Neural crest cell (in vitro differentiated cells): Measurements from ENCODE around the gene ADTRP. TPM values are rescaled to one million over a fixed set of nuclear protein-coding genes. Genes with fewer than 3 reads are reported as not detected.
A peak's percentile ranks its signal among the peaks of the same experiment; 100 is the strongest.

ENCODE experiments used
- DNase-seq: peaks from one replicate; pipeline ENCODE4 v3.0.0; 2021; ENCODE audit warnings: low read depth, mixed read lengths, low spot score
- H3K27ac Mint-ChIP-seq: one replicate; pipeline ENCODE4 v1.8.0; 2021; ENCODE audit warnings: mild to moderate bottlenecking, mixed read lengths; ENCODE audit not compliant: unreplicated experiment
- H3K27me3 Mint-ChIP-seq: 2 replicates; pipeline ENCODE4 v1.8.0; 2021; ENCODE audit warnings: low read depth, mild to moderate bottlenecking, mixed read lengths
- H3K36me3 Mint-ChIP-seq: 2 replicates; pipeline ENCODE4 v1.8.0; 2021; ENCODE audit warnings: low read depth, mild to moderate bottlenecking, mixed read lengths
- H3K4me1 Mint-ChIP-seq: 2 replicates; pipeline ENCODE4 v1.8.0; 2021; ENCODE audit warnings: mixed read lengths
- H3K4me3 Mint-ChIP-seq: one replicate; pipeline ENCODE4 v1.8.0; 2021; ENCODE audit warnings: mild to moderate bottlenecking, mixed read lengths
- H3K9me3 Mint-ChIP-seq: 2 replicates; pipeline ENCODE4 v1.8.0; 2021; ENCODE audit warnings: mixed read lengths
- CTCF ChIP-seq: fragments of 200-600 bp; sonication (generic); conservative IDR thresholded peaks from 2 replicates; pipeline ENCODE4 v1.5.0; 2021; ENCODE audit warnings: antibody characterized with exemption, mild to moderate bottlenecking
- total RNA-seq: library from RNA; stranded (reverse); gene quantifications from 2 replicates; pipeline ENCODE4 v1.2.1, GENCODE V29; 2021

The ADTRP gene
- total RNA-seq, 1 donor from 2014 or later, result not detected

GRCh38 chr6:11780097-11780428 is 1.5 kb upstream of the ADTRP start:
- Mint-ChIP-seq H3K27me3 (no peaks in the 10 kb centered on the region), H3K4me1 (peaks cover 15% of the 10 kb centered on the region), H3K27ac (no peak overlapping the region), H3K9me3 (peaks cover 11% of the 10 kb centered on the region), H3K4me3 (no peak overlapping the region), H3K36me3 (no peaks in the 10 kb centered on the region)
- no peak for DNase-seq
- TF ChIP-seq CTCF, result no peak

- Mint-ChIP-seq H3K9me3 (peaks cover 10% of the 10 kb centered on the region), H3K27ac (peak overlapping the region; percentile 37), H3K4me3 (no peak overlapping the region), H3K4me1 (peaks cover 15% of the 10 kb centered on the region), H3K36me3 (no peaks in the 10 kb centered on the region), H3K27me3 (no peaks in the 10 kb centered on the region)
- DNase-seq, result no peak
- TF ChIP-seq CTCF, result no peak
Measured at GRCh38 chr6:11779329-11780096, 910 bp upstream of the ADTRP start.

GRCh38 chr6:11778036-11778435 is 567 bp downstream of the ADTRP start:
- H3K4me3 Mint-ChIP-seq, result no peak overlapping the region
- H3K27me3 Mint-ChIP-seq, result no peaks in the 10 kb centered on the region

DNA sequence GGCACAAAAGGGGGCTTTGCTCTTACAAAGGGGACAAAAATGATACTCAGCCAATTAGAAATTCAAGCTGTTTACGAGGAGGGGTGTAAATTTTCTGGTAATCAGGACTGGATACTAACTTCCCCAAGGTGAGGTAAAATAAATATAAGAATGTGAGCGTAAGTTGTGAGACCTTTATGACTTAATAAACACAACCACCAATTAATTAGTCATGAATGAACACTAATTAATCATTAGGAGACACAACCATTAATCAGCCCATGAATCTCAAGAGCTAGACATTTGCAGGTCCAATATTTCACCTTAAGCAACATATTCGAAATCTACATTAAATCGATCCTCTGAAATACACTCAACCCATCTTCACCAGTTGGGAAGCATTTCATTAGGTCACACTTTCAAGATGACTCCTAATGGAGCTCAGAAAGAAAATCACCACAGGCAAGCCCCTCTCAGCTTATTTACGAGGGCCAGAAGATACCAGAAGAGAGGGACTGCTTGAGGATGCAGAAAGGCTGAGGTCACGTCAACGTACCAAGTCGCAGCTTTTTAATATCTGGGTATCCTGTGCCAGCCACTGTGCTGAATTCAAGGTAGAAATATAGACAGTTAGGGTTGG is 2.7 kb downstream of the ADTRP start:
- TF ChIP-seq CTCF, result no peak
- no peak overlapping the region for H3K27ac Mint-ChIP-seq
- H3K9me3 Mint-ChIP-seq, result peaks cover 2% of the 10 kb centered on the region
- H3K36me3 Mint-ChIP-seq, result no peaks in the 10 kb centered on the region
- no peak for DNase-seq
- no peak overlapping the region for H3K4me3 Mint-ChIP-seq
- no peaks in the 10 kb centered on the region for H3K27me3 Mint-ChIP-seq
- H3K4me1 Mint-ChIP-seq, result peaks cover 15% of the 10 kb centered on the region

More at GRCh38 chr6:11778036-11778435, 567 bp downstream of the ADTRP start:
- TF ChIP-seq CTCF, result no peak
- H3K36me3 Mint-ChIP-seq, result no peaks in the 10 kb centered on the region
- peaks cover 5% of the 10 kb centered on the region for H3K9me3 Mint-ChIP-seq
- no peak for DNase-seq
- peaks cover 15% of the 10 kb centered on the region for H3K4me1 Mint-ChIP-seq
- no peak overlapping the region for H3K27ac Mint-ChIP-seq

DNA sequence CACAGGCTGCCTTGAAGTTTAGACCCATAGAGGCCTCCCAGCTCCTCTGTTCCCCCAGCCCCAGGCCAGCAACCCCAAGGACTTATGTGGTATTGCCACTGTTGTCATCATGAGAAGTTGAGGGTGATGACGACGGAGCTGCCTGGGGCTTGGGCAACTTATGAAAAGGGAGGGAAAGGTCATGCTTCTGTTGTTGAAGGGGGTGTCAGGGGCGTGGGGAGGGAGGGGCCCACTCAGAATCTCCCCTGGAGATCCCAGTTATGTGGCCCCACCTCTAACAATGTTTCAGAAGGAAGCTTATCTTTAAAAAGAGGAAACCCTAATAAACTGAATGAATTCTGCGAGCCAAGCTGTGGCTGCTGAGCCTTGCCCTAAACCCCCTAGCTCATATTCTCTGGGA is 4.2 kb downstream of the ADTRP start:
- Mint-ChIP-seq H3K9me3 (no peaks in the 10 kb centered on the region), H3K4me1 (peaks cover 9% of the 10 kb centered on the region), H3K4me3 (no peak overlapping the region), H3K27ac (no peak overlapping the region), H3K36me3 (no peaks in the 10 kb centered on the region), H3K27me3 (no peaks in the 10 kb centered on the region)
- no peak for TF ChIP-seq CTCF
- DNase-seq, result no peak
